ENCODE data around the gene WDR90. TPM values are rescaled to one million over a fixed set of nuclear protein-coding genes. Genes with fewer than 3 reads are reported as not detected.

WDR90 gene
- total RNA-seq, 1 experiment from 2014 or later: 47.9 TPM

DNA sequence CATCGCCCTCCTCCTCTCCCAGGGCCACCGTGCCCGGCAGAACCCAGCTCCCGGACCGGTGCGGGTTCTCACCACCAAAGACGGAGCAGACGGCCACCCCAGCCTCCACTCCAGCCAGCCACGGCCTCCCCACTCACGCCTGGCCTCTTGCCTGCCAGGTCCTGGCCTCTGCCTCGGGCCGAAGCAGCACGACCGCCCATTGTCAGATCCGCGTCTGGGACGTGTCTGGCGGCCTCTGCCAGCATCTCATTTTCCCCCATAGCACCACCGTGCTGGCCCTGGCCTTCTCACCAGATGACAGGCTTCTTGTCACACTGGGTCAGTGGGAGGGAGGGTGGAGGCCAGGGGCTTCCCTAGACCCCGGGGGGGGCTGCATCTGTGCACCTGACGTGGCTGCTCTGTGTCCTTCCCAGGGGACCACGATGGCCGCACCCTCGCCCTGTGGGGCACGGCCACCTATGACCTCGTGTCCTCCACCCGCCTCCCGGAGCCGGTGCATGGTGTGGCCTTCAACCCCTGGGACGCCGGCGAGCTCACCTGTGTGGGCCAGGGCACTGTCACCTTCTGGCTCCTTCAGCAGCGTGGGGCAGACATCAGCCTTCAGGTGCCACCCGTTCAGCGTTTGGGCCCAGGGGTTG, 12.1 kb downstream of the WDR90 start:
- Mint-ChIP-seq H3K4me3 (ENCODE audit: unreplicated experiment) (no peak overlapping the region), H3K27ac (ENCODE audit: low read depth, unreplicated experiment) (no peak overlapping the region), H3K36me3 (ENCODE audit: insufficient read depth, unreplicated experiment) (peaks cover 6% of the 10 kb centered on the region)

DNA sequence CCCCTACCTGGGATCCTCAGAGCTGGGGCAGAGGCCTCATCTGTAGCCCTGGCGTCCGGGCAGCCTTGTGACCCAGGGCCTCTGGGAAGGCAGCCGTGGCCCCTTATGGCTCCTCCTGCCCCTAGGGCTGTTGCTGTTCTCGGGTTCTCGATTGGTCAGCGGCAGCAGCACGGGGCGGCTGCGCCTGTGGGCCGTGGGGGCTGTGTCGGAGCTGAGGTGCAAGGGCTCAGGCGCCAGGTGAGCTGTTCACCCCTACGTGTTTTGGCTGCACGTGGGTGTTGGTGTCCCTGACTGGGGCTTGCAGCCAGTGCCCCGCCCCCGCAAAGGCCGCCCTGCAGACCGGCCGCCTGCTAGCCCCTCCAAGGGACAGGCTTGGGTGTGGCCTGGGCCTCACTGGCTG, 12.9 kb downstream of the WDR90 start:
- intact Hi-C loops (cut with micrococcal nuclease): no loop called here
- no peak for DNase-seq (ENCODE audit: unreplicated experiment)
- no peaks in the 10 kb centered on the region for H3K4me1 Mint-ChIP-seq (ENCODE audit: insufficient read depth, unreplicated experiment)
- POLR2A ChIA-PET: interaction anchor here (0.6 to 1.1 kb wide), 2 partner anchors 8 to 137 kb away, joined by 3 to 4 read pairs; no protein-coding TSS in a partner anchor
- BruUV-seq (replicated peaks): no TSS peak
- H3K9me3 Mint-ChIP-seq (ENCODE audit: unreplicated experiment): no peaks in the 10 kb centered on the region
- no peaks in the 10 kb centered on the region for H3K27me3 Mint-ChIP-seq (ENCODE audit: insufficient read depth, unreplicated experiment)
- CTCF ChIA-PET: interaction anchor here (0.5 to 1.3 kb wide), 6 partner anchors 9 to 535 kb away, joined by 3 to 5 read pairs (median 3); no protein-coding TSS in a partner anchor
- TF ChIP-seq, protein P1, sequence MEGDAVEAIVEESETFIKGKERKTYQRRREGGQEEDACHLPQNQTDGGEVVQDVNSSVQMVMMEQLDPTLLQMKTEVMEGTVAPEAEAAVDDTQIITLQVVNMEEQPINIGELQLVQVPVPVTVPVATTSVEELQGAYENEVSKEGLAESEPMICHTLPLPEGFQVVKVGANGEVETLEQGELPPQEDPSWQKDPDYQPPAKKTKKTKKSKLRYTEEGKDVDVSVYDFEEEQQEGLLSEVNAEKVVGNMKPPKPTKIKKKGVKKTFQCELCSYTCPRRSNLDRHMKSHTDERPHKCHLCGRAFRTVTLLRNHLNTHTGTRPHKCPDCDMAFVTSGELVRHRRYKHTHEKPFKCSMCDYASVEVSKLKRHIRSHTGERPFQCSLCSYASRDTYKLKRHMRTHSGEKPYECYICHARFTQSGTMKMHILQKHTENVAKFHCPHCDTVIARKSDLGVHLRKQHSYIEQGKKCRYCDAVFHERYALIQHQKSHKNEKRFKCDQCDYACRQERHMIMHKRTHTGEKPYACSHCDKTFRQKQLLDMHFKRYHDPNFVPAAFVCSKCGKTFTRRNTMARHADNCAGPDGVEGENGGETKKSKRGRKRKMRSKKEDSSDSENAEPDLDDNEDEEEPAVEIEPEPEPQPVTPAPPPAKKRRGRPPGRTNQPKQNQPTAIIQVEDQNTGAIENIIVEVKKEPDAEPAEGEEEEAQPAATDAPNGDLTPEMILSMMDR (IDR thresholded peaks at IDR 0.05; ENCODE audit: unreplicated experiment): no peak
- no peaks in the 10 kb centered on the region for H3K36me3 Mint-ChIP-seq (ENCODE audit: insufficient read depth, unreplicated experiment)
- H3K4me3 Mint-ChIP-seq (ENCODE audit: unreplicated experiment): no peak overlapping the region
- H3K27ac Mint-ChIP-seq (ENCODE audit: low read depth, unreplicated experiment): no peak overlapping the region

More for the DNA sequence above, 12.1 kb downstream of the WDR90 start:
- no peaks in the 10 kb centered on the region for H3K4me1 Mint-ChIP-seq (ENCODE audit: insufficient read depth, unreplicated experiment)
- intact Hi-C loops (cut with micrococcal nuclease): no loop called here
- no peaks in the 10 kb centered on the region for H3K27me3 Mint-ChIP-seq (ENCODE audit: insufficient read depth, unreplicated experiment)
- no TSS peak for BruUV-seq (replicated peaks)
- CTCF ChIA-PET: interaction anchor here (0.5 to 1.0 kb wide), 6 partner anchors 13 to 564 kb away, joined by 3 to 5 read pairs (median 3); partner anchors contain the start of gene TPSG1
- DNase-seq (ENCODE audit: unreplicated experiment): no peak
- TF ChIP-seq, protein P1 (IDR thresholded peaks at IDR 0.05; ENCODE audit: unreplicated experiment): no peak
- no peaks in the 10 kb centered on the region for H3K9me3 Mint-ChIP-seq (ENCODE audit: unreplicated experiment)
- POLR2A ChIA-PET: no interaction called here

DNA sequence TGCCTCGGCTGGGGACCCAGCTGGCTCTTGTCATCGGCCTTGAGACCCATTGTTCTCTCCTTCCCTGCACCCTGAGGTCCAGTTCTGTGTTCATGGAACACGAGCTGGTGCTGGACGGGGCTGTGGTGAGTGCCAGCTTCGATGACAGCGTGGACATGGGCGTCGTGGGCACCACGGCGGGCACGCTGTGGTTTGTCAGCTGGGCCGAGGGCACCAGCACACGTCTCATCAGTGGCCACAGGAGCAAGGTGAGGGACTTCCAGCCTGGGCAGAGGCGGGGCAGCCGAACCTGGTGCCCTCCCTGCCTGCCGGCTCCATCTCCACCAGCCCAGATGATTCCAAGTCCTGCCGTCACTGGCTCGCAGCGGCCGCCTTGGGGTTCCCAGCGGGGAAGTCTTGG, 13.4 kb downstream of the WDR90 start:
- no peaks in the 10 kb centered on the region for H3K4me1 Mint-ChIP-seq (ENCODE audit: insufficient read depth, unreplicated experiment)
- H3K27ac Mint-ChIP-seq (ENCODE audit: low read depth, unreplicated experiment): no peak overlapping the region

DNA sequence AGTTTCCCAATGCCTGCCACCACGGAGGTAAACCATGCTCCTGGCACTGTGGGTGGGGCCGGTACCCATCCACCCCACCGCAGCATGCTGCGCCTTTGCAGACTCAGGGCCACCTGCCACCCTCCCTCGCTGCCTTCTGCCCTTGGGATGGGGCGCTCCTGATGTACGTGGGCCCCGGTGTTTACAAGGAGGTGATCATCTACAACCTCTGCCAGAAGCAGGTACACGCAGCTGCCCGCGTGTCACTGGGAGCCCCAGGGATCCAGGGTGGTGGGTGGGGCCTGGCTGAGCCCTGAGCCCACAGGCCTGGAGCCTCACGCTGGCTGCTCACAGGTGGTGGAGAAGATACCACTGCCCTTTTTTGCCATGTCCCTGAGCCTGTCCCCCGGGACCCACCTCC, 17.4 kb downstream of the WDR90 start:
- peaks cover 18% of the 10 kb centered on the region for H3K36me3 Mint-ChIP-seq (ENCODE audit: insufficient read depth, unreplicated experiment)
- no TSS peak for BruUV-seq (replicated peaks)
- POLR2A ChIA-PET: interaction anchor here (3.2 kb wide), 1 partner anchor 18 kb away, joined by 17 read pairs; the partner anchor contains the start of gene WDR90

More for the DNA sequence above, 13.4 kb downstream of the WDR90 start:
- no TSS peak for BruUV-seq (replicated peaks)
- TF ChIP-seq, protein P1 (IDR thresholded peaks at IDR 0.05; ENCODE audit: unreplicated experiment): no peak
- H3K27me3 Mint-ChIP-seq (ENCODE audit: insufficient read depth, unreplicated experiment): no peaks in the 10 kb centered on the region
- intact Hi-C loops (cut with micrococcal nuclease): no loop called here
- CTCF ChIA-PET: interaction anchor here (0.5 to 1.3 kb wide), 3 partner anchors 9 to 79 kb away, joined by 3 to 4 read pairs (median 3); no protein-coding TSS in a partner anchor
- DNase-seq (ENCODE audit: unreplicated experiment): no peak
- H3K9me3 Mint-ChIP-seq (ENCODE audit: unreplicated experiment): no peaks in the 10 kb centered on the region
- H3K4me3 Mint-ChIP-seq (ENCODE audit: unreplicated experiment): no peak overlapping the region
- POLR2A ChIA-PET: interaction anchor here (1.1 kb wide), 1 partner anchor 9 kb away, joined by 4 read pairs; no protein-coding TSS in a partner anchor
- no peaks in the 10 kb centered on the region for H3K36me3 Mint-ChIP-seq (ENCODE audit: insufficient read depth, unreplicated experiment)

More for the DNA sequence above, 17.4 kb downstream of the WDR90 start:
- Mint-ChIP-seq H3K4me3 (ENCODE audit: unreplicated experiment) (no peak overlapping the region), H3K27me3 (ENCODE audit: insufficient read depth, unreplicated experiment) (no peaks in the 10 kb centered on the region), H3K27ac (ENCODE audit: low read depth, unreplicated experiment) (no peak overlapping the region), H3K4me1 (ENCODE audit: insufficient read depth, unreplicated experiment) (no peaks in the 10 kb centered on the region), H3K9me3 (ENCODE audit: unreplicated experiment) (no peaks in the 10 kb centered on the region)
- DNase-seq (ENCODE audit: unreplicated experiment): no peak
- TF ChIP-seq, protein P1 (IDR thresholded peaks at IDR 0.05; ENCODE audit: unreplicated experiment): no peak
- intact Hi-C loops (cut with micrococcal nuclease): no loop called here
- CTCF ChIA-PET: interaction anchor here (0.9 to 2.3 kb wide), 5 partner anchors 8 to 45 kb away, joined by 3 to 7 read pairs (median 3); partner anchors contain the start of genes WDR24 and WDR90
